Neural cell (in vitro differentiated cells): ENCODE measurements around the gene CABP4.
A peak's percentile ranks its signal among the peaks of the same experiment; 100 is the strongest.

Experiments used
- EP300 ChIP-seq: fragments of 450-650 bp; conservative IDR thresholded peaks from 2 replicates; pipeline ENCODE4 v1.6.1; 2014; ENCODE audit warnings: antibody characterized with exemption, mild to moderate bottlenecking, moderate library complexity; ENCODE audit not compliant: poor library complexity, severe bottlenecking
- EZH2 ChIP-seq: fragments of 200-600, 300-800 bp; shearing (Covaris generic), sonication (generic); IDR thresholded peaks from 2 replicates; pipeline ENCODE4 v1.6.1; 2014; ENCODE audit warnings: antibody characterized with exemption, low read length, borderline replicate concordance, mild to moderate bottlenecking; ENCODE audit not compliant: insufficient read depth, poor library complexity, severe bottlenecking
- MXI1 ChIP-seq: fragments of 450-650 bp; conservative IDR thresholded peaks from 2 replicates; pipeline ENCODE4 v1.6.1; 2014; ENCODE audit warnings: antibody characterized with exemption, mild to moderate bottlenecking; ENCODE audit not compliant: poor library complexity, severe bottlenecking
- POLR2AphosphoS5 ChIP-seq: IDR thresholded peaks from 2 replicates; pipeline ENCODE4 v1.6.1; 2012
- SMC3 ChIP-seq: fragments of 450-650 bp; conservative IDR thresholded peaks from 2 replicates; pipeline ENCODE4 v1.6.1; 2014; ENCODE audit warnings: antibody characterized with exemption, mild to moderate bottlenecking, moderate library complexity; ENCODE audit not compliant: poor library complexity
- TAF1 ChIP-seq: IDR thresholded peaks from 2 replicates; pipeline ENCODE4 v1.6.1; 2012; ENCODE audit warnings: low read depth
- TF ChIP-seq, protein P1 (sequence below): fragments of 450-650 bp; IDR thresholded peaks from 2 replicates; pipeline ENCODE4 v1.5.1; 2014; ENCODE audit warnings: antibody characterized with exemption, mild to moderate bottlenecking, moderate library complexity; ENCODE audit not compliant: poor library complexity, severe bottlenecking

DNA sequence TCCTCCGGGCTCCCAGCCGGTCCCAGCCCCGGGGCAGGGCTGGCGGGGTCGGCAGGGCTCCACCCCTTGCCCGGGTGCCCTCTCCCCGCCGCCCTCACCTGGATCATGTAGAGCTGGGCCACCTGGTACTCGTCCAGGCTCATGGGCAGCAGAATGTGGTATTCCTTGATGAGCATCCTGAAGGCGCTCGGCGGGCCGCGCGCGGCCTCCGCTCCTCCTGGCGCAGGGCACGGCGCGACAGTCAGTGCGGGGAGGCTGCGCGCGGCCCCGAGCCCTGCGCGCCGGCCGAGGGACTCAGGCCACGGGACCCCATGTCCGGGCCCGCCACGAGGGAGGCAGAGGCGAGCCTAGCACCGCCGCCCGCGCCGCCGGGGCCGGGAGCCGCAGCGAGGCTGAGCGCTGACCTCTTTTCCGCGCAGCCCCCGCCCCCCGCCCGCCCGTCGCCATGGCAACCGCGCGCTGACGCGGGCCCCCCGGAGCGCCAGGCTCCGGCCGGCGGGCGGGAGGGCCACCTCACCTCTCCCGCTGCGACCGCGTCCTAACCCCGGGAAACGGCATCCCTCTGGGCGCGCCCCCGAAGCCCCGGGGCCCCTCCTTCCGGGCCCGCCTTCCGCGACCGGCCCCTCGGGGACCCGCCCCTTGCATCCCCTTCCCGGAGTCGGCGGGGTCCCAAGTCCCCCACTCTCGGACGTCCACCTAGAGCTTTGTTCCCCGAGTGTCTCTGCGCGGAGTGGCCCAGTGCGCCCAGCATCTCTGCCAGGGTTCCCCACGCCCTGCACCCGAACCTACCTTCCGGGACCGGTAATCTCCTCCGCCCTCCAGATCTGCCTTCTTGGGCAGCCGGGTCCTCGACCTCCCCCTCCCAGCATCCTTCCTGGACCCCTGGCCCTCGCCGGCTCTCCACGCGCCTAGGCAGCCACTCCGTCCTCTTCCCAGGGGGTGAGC is 49.1 kb downstream of the CABP4 start:
- peak; percentile 30 for TF ChIP-seq POLR2AphosphoS5
- TF ChIP-seq EP300 = peak; percentile 25
- TF ChIP-seq, protein P1, sequence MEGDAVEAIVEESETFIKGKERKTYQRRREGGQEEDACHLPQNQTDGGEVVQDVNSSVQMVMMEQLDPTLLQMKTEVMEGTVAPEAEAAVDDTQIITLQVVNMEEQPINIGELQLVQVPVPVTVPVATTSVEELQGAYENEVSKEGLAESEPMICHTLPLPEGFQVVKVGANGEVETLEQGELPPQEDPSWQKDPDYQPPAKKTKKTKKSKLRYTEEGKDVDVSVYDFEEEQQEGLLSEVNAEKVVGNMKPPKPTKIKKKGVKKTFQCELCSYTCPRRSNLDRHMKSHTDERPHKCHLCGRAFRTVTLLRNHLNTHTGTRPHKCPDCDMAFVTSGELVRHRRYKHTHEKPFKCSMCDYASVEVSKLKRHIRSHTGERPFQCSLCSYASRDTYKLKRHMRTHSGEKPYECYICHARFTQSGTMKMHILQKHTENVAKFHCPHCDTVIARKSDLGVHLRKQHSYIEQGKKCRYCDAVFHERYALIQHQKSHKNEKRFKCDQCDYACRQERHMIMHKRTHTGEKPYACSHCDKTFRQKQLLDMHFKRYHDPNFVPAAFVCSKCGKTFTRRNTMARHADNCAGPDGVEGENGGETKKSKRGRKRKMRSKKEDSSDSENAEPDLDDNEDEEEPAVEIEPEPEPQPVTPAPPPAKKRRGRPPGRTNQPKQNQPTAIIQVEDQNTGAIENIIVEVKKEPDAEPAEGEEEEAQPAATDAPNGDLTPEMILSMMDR = no peak
- no peak for TF ChIP-seq EZH2
- no peak for TF ChIP-seq SMC3
- peak; percentile 35 for TF ChIP-seq TAF1
- TF ChIP-seq MXI1 = peak; percentile 72
